NB4 (cell line): ENCODE measurements around the gene SALL3.
"Not testable (repeated sequence)": the region's sequence is repeated elsewhere in the genome, so short reads cannot be mapped to it uniquely, and the experiment has no call there.

ENCODE experiments used
- DNase-seq: peaks from one replicate; pipeline ENCODE4 v3.0.0; 2010; ENCODE audit warnings: low read depth
- H3K4me3 ChIP-seq: one replicate; pipeline ENCODE4 v1.5.1; 2011; ENCODE audit warnings: mild to moderate bottlenecking, low read depth, low read length, moderate library complexity
- MYC ChIP-seq: IDR thresholded peaks from 2 replicates; pipeline ENCODE4 v1.6.1; 2011; ENCODE audit warnings: low read depth, low read length
- POLR2A ChIP-seq: IDR thresholded peaks from 2 replicates; pipeline ENCODE4 v1.6.1; 2011; ENCODE audit warnings: mild to moderate bottlenecking; ENCODE audit not compliant: insufficient read length; ENCODE audit errors: extremely low read depth
- TF ChIP-seq, protein P1 (sequence below): IDR thresholded peaks from one replicate; pipeline ENCODE4 v1.5.1; 2012; ENCODE audit warnings: low read depth, low read length
- TF ChIP-seq, protein P2 (sequence below): IDR thresholded peaks from 2 replicates; pipeline ENCODE4 v1.6.1; 2011; ENCODE audit warnings: low read depth, low read length

The SALL3 gene

DNA sequence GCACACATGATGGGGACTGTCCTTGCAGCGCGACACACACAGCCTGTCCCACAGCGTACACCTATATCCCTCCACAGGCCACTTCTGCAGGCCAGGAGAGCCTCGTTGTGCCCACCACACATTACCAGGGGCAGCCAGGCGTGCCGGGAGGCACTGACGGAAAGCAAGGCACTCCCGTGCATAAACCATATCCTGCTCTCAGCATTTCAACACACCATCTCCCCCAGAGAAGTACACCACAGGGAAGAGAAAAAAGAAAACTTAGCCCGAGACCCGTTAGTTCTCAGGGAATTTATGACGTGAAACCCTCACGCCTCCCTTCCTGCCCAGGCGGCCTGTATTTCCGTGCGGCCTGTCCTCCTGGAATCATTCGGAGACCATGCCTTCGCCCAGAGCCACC is 24.6 kb upstream of the SALL3 start:
- peak overlapping the region; percentile 16 for H3K4me3 ChIP-seq
- DNase-seq: peak; percentile 59
- TF ChIP-seq, protein P1, sequence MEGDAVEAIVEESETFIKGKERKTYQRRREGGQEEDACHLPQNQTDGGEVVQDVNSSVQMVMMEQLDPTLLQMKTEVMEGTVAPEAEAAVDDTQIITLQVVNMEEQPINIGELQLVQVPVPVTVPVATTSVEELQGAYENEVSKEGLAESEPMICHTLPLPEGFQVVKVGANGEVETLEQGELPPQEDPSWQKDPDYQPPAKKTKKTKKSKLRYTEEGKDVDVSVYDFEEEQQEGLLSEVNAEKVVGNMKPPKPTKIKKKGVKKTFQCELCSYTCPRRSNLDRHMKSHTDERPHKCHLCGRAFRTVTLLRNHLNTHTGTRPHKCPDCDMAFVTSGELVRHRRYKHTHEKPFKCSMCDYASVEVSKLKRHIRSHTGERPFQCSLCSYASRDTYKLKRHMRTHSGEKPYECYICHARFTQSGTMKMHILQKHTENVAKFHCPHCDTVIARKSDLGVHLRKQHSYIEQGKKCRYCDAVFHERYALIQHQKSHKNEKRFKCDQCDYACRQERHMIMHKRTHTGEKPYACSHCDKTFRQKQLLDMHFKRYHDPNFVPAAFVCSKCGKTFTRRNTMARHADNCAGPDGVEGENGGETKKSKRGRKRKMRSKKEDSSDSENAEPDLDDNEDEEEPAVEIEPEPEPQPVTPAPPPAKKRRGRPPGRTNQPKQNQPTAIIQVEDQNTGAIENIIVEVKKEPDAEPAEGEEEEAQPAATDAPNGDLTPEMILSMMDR: no peak
- TF ChIP-seq, protein P2, sequence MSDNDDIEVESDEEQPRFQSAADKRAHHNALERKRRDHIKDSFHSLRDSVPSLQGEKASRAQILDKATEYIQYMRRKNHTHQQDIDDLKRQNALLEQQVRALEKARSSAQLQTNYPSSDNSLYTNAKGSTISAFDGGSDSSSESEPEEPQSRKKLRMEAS: no peak
- TF ChIP-seq POLR2A: no peak
- no peak for TF ChIP-seq MYC

DNA sequence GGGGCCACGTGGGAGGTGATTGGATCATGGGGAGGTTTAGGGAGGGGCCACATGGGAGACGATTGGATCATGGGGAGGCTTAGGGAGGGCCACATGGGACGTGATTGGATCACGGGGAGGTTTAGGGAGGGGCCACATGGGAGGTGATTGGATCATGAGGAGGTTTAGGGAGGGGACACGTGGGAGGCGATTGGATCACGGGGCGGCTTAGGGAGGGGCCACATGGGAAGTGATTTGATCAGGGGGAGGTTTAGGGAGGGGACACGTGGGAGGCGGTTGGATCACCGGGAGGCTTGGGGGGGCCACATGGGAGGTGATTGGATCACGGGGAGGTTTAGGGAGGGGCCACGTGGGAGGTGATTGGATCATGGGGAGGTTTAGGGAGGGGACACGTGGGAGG is 22.5 kb upstream of the SALL3 start:
- no peak for TF ChIP-seq MYC
- TF ChIP-seq, protein P2: no peak
- TF ChIP-seq, protein P1: no peak
- no peak overlapping the region for H3K4me3 ChIP-seq
- DNase-seq: no peak

DNA sequence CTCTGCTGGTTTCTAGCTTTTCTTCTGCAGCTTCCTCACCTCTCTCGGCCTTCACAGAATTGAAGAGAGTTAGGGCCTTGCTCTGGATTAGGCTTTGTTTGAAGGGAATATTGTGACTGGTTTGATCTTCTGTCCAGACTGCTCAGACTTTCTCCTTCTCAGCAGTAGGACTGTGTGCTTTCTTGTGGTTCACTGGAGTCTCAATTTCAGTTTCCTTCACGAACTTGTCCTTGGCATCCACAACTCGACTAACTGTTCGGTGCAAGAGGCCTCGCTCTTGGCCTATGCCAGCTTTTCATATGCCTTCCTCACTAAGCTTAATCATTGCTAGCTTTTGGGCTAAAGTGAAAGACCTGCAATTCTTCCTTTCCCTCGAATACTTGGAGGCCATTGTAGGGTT is 18.9 kb upstream of the SALL3 start:
- TF ChIP-seq POLR2A (no peak), MYC (no peak)
- TF ChIP-seq, protein P1: no peak
- TF ChIP-seq, protein P2: no peak
- H3K4me3 ChIP-seq: no peak overlapping the region
- no peak for DNase-seq

DNA sequence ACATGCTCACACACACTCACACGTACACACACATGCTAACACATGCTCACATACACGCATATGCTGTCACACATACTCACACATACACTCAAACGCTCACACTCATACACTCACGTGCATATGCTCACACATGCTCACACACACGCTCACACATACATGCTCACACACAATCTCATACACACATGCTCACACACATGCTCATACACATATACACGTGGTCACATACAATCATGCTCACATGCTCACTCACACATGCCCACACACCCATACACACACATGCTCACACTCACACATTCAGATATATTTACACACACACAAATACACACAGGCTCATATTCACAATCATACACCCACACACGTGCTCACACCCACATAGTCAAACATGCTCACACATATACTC is 17.5 kb upstream of the SALL3 start:
- DNase-seq: no peak
- TF ChIP-seq POLR2A: no peak
- TF ChIP-seq, protein P1: no peak
- TF ChIP-seq, protein P2: no peak
- TF ChIP-seq MYC: no peak

DNA sequence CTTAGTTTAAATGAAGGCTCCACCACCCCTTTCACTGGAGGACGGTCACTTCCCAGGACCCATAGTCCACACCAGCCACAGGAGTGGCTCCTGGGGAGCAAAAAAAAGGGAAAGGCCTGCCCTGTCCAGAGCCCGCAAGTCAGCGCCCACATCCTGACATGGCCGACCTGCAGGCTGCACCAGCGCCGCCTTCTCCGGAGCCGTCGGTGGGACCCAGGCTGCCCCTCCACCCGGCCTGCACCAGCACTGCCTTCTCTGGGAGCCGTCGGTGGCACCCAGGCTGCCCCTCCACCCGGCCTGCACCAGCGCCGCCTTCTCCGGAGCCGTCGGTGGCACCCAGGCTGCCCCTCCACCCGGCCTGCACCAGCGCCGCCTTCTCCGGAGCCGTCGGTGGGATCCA is 14.9 kb upstream of the SALL3 start:
- H3K4me3 ChIP-seq, DNase-seq: not testable (repeated sequence)

More for the DNA sequence above, 17.5 kb upstream of the SALL3 start:
- H3K4me3 ChIP-seq: no peak overlapping the region

DNA sequence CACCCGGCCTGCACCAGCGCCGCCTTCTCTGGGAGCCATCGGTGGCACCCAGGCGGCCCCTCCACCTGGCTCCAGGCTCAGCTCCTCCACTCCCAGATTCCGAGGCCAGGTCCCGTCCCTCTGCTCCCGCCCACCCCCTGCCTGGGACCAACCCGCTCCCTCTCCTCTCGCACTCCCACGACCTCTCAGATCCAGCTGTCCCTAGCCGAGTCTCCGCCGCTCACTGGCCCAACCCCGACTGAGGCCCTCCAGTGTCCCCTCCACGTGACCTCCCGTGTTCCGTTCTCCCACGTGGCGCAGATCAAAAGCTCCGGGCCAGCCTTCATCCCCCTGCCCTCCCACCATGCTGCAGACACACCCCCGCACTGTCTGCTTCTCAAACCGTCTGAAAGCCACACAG is 14.4 kb upstream of the SALL3 start:
- H3K4me3 ChIP-seq: no peak overlapping the region
- TF ChIP-seq, protein P1: no peak
- no peak for DNase-seq
